ENCODE measurements around the gene TYR. TPM values are rescaled to one million over a fixed set of nuclear protein-coding genes. Genes with fewer than 3 reads are reported as not detected.
"Not testable (repeated sequence)": the region's sequence is repeated elsewhere in the genome, so short reads cannot be mapped to it uniquely, and the experiment has no call there.

TYR gene
- total RNA-seq, 4 donors from 2014 or later, result not detected

GRCh38 chr11:89327885-89328284, 150.2 kb downstream of the TYR start:
- Histone ChIP-seq H3K4me1 (no peaks in the 10 kb centered on the region), H3K9me3 (no peaks in the 10 kb centered on the region), H3K4me3 (no peak overlapping the region), H3K36me3 (no peaks in the 10 kb centered on the region), H3K27ac (no peak overlapping the region), H3K27me3 (no peaks in the 10 kb centered on the region)
- WGBS, 2 donors (ENCODE audit: low coverage in 1 of 2), result 80 to 81% methylated on average over 5 of the region's 5 CpGs
- no peak for ATAC-seq
- no peak for TF ChIP-seq POLR2AphosphoS5 (IDR thresholded peaks at IDR 0.05)

DNA sequence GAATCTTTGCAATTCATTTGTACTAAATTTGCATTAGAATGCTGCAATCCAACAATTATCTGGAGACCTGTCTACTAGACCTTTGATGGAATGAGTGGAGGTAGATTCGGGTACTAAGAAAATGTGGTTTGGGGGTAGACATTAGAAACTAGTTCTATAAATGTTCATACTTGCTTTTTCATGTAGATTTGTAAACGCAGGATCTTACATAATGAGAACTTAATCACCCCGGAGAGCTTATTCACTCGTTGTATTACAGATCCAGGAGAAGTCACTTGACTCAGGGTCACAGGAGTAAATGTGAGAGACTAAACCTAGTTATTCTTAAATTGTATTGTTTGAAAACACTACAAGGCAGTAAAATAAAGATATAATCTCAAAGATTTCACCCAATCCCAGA, 154.3 kb downstream of the TYR start:
- H3K4me3 ChIP-seq, H3K9me3 ChIP-seq, ATAC-seq, H3K36me3 ChIP-seq, H3K27me3 ChIP-seq, H3K27ac ChIP-seq, H3K4me1 ChIP-seq: not testable (repeated sequence)
- 40 to 71% methylated on average over 1 to 4 of the region's 4 CpGs for WGBS, 2 donors (ENCODE audit: low coverage in 1 of 2)

DNA sequence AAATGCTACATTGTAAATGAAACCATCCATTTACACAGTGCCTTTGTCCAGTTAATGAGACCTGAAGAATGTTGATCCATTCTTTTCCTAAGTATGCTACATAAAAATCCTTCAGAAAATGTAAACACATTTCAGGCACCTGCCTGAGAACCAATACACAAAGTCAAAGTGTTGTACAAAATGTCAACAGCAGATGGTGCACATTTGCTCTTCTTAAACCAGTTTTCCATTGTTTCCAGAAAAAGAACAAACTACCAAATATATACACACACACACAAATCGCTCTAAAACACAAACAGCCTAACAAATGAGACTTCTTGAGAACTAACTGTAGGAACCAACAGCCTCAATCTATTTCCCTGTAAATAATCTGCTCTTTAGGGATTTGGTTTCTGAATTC, 156.0 kb downstream of the TYR start:
- not testable (repeated sequence) for H3K27me3 ChIP-seq, ATAC-seq
- WGBS, 2 donors (ENCODE audit: low coverage in 1 of 2), result 56 to 62% methylated on average over 1 of the region's 1 CpG

DNA sequence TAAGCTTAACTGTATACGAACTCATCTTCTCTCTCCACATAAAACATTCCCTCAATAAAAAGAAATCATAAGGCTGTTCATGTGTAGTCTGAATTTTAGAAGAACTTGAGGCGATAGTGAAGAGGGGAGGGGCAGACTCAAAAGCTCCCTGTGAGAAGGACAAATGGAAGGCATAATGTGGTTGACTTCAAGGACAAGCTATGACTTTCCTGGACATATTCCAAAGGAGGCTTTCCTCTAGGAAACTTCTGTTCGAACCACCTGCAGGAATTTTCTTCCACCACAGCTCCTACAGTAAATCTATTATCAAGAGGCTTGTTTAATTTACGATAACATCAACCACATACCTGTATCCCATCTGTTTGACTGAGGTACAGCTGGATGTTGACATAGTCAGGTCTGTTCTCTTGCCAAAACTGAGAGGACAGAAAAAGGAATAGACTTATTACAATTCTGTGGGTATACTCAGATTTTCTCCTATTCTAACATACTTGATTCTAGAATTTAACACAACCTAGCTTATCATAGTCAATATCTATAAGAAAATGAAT, 159.5 kb downstream of the TYR start:
- not testable (repeated sequence) for H3K9me3 ChIP-seq, H3K4me3 ChIP-seq, H3K27me3 ChIP-seq, ATAC-seq, H3K27ac ChIP-seq, H3K36me3 ChIP-seq
- H3K4me1 ChIP-seq, result peaks cover 0 to 11% (median 0%) of the 10 kb centered on the region in 3 donors
- WGBS, 2 donors (ENCODE audit: low coverage in 1 of 2), result 70 to 79% methylated on average over 4 of the region's 4 CpGs

More for the DNA sequence above, 156.0 kb downstream of the TYR start:
- H3K36me3 ChIP-seq, H3K9me3 ChIP-seq, H3K27ac ChIP-seq, H3K4me3 ChIP-seq, H3K4me1 ChIP-seq: not testable (repeated sequence)
- TF ChIP-seq CTCF (IDR thresholded peaks at IDR 0.05), result peak in 2 of 4 experiments; percentile 38 to 45

DNA sequence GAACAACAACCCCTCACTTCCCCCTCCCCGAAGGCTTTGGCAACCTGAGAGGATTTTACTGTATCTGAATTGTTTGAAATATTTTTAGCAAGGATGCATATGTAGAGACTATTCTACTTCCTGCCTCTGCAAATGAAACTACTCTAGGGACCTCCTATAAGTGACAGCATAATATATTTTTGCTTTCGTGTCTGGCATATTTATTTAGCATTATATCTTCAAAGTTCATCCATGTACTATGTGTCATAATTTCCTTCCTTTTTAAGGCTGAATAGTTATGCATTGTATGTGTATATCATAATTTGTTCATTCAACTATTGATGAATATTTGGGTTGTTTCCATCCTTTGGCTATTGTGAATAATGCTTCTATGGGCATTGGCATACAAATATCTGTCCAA, 160.4 kb downstream of the TYR start:
- 36 to 51% methylated on average over 2 of the region's 2 CpGs for WGBS, 2 donors (ENCODE audit: low coverage in 1 of 2)

DNA sequence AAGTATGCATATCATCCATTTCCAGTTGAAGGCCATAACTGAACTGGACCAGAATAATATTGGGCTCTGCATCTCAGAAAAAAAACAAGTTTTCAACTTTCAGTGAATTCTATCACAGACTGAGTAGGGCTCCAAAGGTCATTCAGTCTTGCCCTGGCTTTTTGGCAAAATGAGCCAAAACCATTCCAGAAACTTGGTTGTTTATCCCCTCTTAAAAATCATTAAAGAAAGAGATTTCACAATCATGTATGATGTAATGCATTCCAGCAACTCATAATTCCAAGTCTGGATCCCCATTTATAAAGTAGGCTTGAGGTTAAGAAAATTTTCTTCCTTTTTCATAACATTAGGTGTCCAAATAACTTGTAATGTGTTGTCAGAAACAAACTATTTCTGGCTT, 162.8 kb downstream of the TYR start:
- Histone ChIP-seq H3K4me1 (peaks cover 0 to 11% (median 0%) of the 10 kb centered on the region in 3 donors), H3K27ac (peak overlapping the region in 2 of 4 donors; percentile 45 to 58)
- not testable (repeated sequence) for H3K4me3 ChIP-seq, H3K27me3 ChIP-seq, H3K9me3 ChIP-seq, H3K36me3 ChIP-seq
- ATAC-seq, result peak; percentile 56

More for the DNA sequence above, 160.4 kb downstream of the TYR start:
- not testable (repeated sequence) for H3K9me3 ChIP-seq, H3K27me3 ChIP-seq, H3K4me3 ChIP-seq, ATAC-seq, H3K36me3 ChIP-seq, H3K27ac ChIP-seq
- H3K4me1 ChIP-seq, result peaks cover 0 to 11% (median 0%) of the 10 kb centered on the region in 3 donors

DNA sequence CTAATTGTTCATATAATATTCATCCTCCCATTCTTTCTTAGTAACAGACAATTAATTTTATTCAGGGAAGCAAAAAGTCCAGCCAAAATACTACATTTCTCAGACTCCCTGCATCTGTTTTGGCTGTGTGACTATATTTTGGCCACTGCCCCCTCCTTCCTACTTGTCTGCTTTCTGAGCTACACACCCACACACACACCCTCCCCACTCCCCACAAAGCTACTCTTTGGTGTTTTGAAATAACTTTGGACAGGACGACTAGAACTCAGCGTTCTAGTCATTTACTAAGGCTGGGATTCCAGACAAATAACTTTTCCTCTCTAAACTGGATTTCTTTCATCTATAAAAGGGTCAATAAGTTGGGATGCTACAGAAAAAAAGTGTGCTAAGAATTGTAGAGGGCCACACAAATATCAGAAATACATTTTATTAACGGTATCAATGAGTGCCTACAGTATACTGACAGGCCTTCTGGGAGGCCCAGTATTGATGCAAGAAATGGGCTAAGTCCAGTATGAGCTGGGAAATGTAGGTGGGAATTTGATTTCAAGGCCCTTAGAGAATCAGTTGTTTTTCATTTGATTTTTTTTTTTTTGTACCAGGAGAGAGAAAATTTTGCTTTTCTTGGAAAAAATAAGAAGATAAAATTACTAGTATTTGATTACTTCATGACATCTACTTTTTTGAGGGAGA, 165.4 kb downstream of the TYR start:
- not testable (repeated sequence) for H3K4me3 ChIP-seq, H3K9me3 ChIP-seq, H3K36me3 ChIP-seq, H3K27me3 ChIP-seq
- peak overlapping the region in 3 of 4 donors; percentile 43 to 45 (median 44) for H3K27ac ChIP-seq
- H3K4me1 ChIP-seq, result peaks cover 0 to 11% (median 0%) of the 10 kb centered on the region in 3 donors
- WGBS, 2 donors (ENCODE audit: low coverage in 1 of 2), result 22 to 38% methylated on average over 3 of the region's 3 CpGs
- peak; percentile 92 for ATAC-seq

Other genes starting within 250 kb of the TYR start
- gene GRM5, start 111.9 kb upstream of the TYR start, total RNA-seq, result not detected